ENCODE measurements around the gene UBE2J2.

The UBE2J2 gene

DNA sequence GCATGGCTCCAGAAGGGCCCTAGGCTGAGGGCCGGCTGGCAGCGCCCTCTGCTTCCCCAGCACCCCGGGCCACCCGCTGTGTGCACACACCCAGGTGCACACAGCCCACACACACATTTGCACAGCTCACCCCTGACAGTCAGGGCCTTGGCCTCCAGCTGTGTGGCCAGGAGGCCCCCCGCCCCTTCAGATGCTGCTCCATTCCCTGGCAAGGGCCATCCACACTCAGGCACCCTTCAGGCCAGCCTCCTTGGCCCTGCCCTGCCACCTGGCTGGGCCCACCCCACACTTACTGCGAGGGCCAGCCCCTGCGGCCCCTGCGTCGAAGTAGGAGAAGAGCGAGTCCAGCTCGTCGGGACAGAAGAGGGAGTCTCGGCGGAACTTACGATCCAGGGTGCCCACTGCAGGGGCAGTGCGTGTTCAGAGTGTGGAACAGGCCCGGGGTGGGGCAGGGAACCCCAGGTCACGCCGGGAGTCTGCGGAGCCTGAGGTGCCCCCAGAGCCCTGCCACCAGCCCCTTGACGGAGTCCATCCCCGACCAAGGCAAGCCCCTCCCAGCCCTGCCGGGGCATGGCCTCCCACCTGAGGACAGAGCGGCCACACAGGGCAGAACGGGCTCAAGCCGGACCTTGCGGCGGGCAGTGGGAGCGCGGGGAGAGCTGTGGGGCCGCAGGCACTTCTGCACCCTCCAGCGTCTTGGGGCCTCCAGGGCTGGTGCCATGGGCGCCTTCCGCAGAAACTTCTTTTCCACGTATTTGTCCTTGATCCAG lies 21.7 kb upstream of the UBE2J2 start:
- in situ Hi-C loops (cut with MboI; ENCODE audit: low sequenced_read_pairs, unreplicated experiment) = no loop called here
- DNase-seq (ENCODE audit: low spot score) = no peak
- TF ChIP-seq CTCF (IDR thresholded peaks at IDR 0.05; ENCODE audit: borderline replicate concordance, control extremely low read depth, extremely low read depth, insufficient read depth, missing control alignments) = no peak

DNA sequence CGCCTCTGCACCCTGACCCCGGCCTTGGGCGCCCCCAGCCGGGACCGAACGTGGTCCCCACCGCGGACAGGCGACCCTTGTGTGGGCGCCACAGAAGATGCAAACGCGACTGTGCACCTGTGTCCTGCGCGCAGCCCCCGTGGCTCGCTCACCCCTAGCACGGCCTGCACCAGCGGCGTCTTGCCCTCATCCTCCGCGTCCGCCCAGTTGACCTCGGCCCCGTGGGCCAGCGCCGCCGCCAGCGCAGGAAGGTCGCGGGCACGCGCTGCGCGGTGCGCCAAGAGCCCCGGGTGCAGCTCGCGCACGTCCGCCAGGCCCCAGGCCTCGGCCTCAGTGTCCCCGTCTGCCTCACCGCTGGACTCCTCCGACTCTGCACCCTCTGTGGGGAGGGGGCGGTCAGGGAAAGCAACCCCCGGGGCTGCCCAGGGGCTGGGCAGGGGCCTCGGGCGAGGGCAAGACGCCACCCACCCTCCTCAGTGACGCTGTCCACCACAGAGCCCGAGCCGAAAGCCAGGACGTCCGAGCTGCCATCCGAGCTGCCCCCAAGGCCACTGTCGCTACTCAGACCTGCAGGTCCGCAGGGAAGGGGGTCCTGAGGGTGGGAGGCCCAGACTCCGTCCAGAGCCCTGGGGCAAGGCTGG lies 20.7 kb upstream of the UBE2J2 start:
- TF ChIP-seq CTCF (IDR thresholded peaks at IDR 0.05; ENCODE audit: borderline replicate concordance, control extremely low read depth, extremely low read depth, insufficient read depth, missing control alignments) = no peak
- in situ Hi-C loops (cut with MboI; ENCODE audit: low sequenced_read_pairs, unreplicated experiment) = no loop called here
- no peak for DNase-seq (ENCODE audit: low spot score)

DNA sequence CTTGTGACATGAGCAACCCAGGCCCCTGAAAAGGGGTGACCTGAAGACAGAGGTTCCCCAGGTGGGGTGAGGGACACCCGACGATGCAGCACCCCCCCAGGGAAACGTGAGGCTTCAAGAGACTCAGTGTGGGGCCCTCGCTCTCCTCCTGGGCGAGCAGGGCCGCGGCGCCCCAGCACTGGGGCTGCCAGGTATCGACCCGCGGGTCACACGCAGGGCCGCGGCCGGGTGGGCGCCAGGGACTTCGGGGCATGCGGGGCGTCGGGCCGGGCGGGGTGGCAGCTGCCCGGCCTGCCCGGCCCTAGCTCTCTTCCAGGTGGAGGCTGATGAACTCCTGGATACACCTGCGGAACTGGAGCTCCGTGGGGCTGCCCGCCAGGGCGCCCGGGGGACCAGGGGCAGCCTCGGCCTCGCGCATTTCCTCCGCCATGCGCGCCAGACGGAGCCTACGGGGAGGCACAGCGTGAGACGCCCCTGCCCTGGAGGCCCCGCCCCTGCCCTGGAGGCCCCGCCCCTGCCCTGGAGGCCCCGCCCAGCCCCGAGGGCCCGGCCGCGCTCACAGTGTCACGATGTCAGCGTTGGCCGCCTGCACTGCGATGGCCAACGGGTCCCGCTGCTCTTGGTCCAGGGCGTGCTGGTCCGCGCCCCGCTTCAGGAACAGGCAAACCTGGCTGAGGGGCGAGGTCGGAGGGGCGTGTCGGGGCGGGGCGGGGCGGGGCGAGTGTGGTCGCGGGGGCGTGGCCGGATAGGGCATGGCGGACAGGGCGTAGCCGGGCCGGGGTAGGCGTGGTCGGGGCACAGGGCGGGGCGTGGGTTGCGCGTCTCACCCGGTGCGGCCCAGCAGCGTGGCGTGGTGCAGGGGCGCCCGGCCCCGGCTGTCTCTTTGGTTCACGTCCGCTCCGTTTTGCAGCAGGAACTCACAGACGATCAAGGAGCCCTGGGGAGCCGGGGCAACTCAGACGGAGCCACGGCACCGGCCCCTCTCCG lies 19.9 kb upstream of the UBE2J2 start:
- in situ Hi-C loops (cut with MboI; ENCODE audit: low sequenced_read_pairs, unreplicated experiment) = no loop called here
- DNase-seq (ENCODE audit: low spot score) = no peak
- TF ChIP-seq CTCF (IDR thresholded peaks at IDR 0.05; ENCODE audit: borderline replicate concordance, control extremely low read depth, extremely low read depth, insufficient read depth, missing control alignments) = no peak

DNA sequence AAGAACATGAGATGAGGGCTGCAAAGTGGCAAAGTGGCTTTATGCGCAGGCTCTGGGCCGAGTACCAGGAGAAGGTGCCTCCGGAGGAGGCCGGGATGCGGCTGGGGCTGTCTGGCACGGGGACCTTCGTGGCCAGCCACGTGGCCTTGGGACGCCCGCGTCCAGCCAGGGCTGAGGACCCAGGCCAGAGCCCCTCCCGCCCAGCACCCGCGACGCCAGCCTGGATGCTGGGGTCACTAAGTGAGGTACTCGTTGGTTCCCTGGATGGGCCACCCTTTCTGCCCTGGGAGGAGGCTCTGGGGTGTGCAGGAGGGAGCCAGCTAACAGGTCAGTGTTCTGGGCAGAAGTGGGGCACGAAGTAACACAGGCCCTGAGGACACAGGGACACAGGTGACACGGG lies 19.2 kb upstream of the UBE2J2 start:
- TF ChIP-seq CTCF (IDR thresholded peaks at IDR 0.05; ENCODE audit: borderline replicate concordance, control extremely low read depth, extremely low read depth, insufficient read depth, missing control alignments) = no peak
- DNase-seq (ENCODE audit: low spot score) = no peak
- in situ Hi-C loops (cut with MboI; ENCODE audit: low sequenced_read_pairs, unreplicated experiment) = no loop called here

DNA sequence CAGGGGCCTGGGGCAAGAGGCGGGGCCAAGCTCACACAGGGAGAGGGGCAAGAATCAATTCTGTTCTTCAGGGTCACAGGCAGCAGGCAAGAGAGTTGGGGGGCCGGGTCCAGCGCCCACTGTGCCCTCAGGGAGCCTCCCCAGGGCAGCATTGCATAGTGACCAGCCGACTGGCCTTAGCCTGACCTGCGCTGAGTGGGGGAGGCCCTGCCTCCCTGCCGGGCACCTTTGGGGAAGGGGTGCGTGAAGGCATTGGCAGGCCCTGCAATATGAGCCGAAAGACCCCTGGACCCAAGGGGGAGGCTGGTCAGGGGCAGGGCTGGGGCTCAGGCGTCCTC lies 18.8 kb upstream of the UBE2J2 start:
- in situ Hi-C loops (cut with MboI; ENCODE audit: low sequenced_read_pairs, unreplicated experiment) = no loop called here
- TF ChIP-seq CTCF (IDR thresholded peaks at IDR 0.05; ENCODE audit: borderline replicate concordance, control extremely low read depth, extremely low read depth, insufficient read depth, missing control alignments) = no peak
- DNase-seq (ENCODE audit: low spot score) = no peak
